RWPE2 (cell line): Measurements from ENCODE around the gene ZMYM5.
"Not testable (repeated sequence)": the region's sequence is repeated elsewhere in the genome, so short reads cannot be mapped to it uniquely, and the experiment has no call there.

Experiments
- ATAC-seq: fragments of 200-7000 bp; cut with Tn5 transposase; 3 replicates; pipeline ENCODE4 v1.9.1; 2021; ENCODE audit warnings: low read depth
- DNase-seq: peaks from one replicate; pipeline ENCODE4 v3.0.0-alpha.2; 2020; ENCODE audit warnings: low spot score
- H3K27ac ChIP-seq: fragments of 450-650 bp; 2 replicates; pipeline ENCODE4 v1.5.1; 2017; ENCODE audit warnings: mild to moderate bottlenecking; ENCODE audit not compliant: poor library complexity, severe bottlenecking
- H3K27me3 ChIP-seq: fragments of 250-450 bp; sonication (Bioruptor Pico); 2 replicates; pipeline ENCODE4 v1.5.1; 2021; ENCODE audit warnings: mild to moderate bottlenecking, moderate library complexity; ENCODE audit not compliant: insufficient read depth, poor library complexity, severe bottlenecking
- H3K36me3 ChIP-seq: fragments of 250-450 bp; sonication (Bioruptor Pico); 2 replicates; pipeline ENCODE4 v1.5.1; 2020; ENCODE audit warnings: low read depth, mild to moderate bottlenecking, moderate library complexity
- H3K4me1 ChIP-seq: fragments of 250-450 bp; sonication (Bioruptor Pico); 2 replicates; pipeline ENCODE4 v1.5.1; 2021; ENCODE audit warnings: mild to moderate bottlenecking, moderate library complexity; ENCODE audit not compliant: insufficient read depth, poor library complexity, severe bottlenecking
- H3K4me3 ChIP-seq: fragments of 250-450 bp; sonication (Bioruptor Pico); 2 replicates; pipeline ENCODE4 v1.5.1; 2021; ENCODE audit warnings: mild to moderate bottlenecking, moderate library complexity; ENCODE audit not compliant: severe bottlenecking
- H3K9me3 ChIP-seq: fragments of 250-450 bp; sonication (Bioruptor Pico); 2 replicates; pipeline ENCODE4 v1.5.1; 2021; ENCODE audit warnings: mild to moderate bottlenecking, moderate library complexity; ENCODE audit not compliant: severe bottlenecking
- TF ChIP-seq, protein P1 (sequence below): fragments of 450-650 bp; IDR thresholded peaks from one replicate; pipeline ENCODE4 v1.5.1; 2017; ENCODE audit warnings: mild to moderate bottlenecking, moderate library complexity; ENCODE audit not compliant: poor library complexity, severe bottlenecking

ZMYM5 gene

DNA sequence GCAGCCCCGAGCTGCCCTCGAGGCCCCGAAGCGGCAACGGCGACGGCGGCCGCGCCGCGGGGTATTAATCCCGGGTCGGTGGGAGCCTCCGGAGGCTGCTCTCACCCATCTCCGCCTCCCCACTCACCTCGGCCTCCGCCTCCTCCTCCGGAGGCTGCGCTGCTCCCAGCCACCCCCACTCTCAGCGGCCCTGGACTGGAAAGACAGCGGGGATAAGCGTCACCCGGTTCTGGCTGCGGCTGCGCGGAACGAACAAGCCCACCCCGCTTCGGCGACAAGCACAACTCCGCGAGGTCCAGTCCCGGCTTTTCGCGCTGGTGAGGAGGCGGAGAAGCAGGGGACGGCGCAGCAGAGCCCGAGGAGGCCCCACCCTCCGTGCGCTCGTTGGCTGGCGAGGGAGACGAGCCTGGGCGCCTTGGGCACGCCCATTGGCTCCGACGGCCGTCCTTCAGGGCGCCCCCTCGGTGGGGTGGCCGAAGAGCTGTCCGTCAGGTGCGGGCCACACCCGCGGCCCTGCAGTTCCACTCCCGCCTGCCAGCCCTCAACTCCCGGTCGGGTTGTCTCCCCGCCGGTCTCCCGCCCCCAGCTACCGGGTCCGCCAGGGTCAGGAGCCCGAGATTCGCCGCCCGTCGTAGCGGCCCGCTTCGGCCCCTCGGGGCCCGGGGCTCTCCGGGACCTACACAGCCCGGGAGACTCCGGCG lies at the start of gene ZMYM5:
TSS of gene ZMYM5 (minus strand) at position 327 of the 701 bp plus-strand sequence. CDS start 11,469 bp downstream, outside the sequence.
- no peaks in the 10 kb centered on the region for H3K27me3 ChIP-seq
- H3K27ac ChIP-seq: peak within 1 kb of the TSS; percentile 93
- peaks cover 15% of the 10 kb centered on the region for H3K4me1 ChIP-seq
- peak within 1 kb of the TSS; percentile 50 for H3K4me3 ChIP-seq
- DNase-seq: peak; percentile 98
- TF ChIP-seq, protein P1, sequence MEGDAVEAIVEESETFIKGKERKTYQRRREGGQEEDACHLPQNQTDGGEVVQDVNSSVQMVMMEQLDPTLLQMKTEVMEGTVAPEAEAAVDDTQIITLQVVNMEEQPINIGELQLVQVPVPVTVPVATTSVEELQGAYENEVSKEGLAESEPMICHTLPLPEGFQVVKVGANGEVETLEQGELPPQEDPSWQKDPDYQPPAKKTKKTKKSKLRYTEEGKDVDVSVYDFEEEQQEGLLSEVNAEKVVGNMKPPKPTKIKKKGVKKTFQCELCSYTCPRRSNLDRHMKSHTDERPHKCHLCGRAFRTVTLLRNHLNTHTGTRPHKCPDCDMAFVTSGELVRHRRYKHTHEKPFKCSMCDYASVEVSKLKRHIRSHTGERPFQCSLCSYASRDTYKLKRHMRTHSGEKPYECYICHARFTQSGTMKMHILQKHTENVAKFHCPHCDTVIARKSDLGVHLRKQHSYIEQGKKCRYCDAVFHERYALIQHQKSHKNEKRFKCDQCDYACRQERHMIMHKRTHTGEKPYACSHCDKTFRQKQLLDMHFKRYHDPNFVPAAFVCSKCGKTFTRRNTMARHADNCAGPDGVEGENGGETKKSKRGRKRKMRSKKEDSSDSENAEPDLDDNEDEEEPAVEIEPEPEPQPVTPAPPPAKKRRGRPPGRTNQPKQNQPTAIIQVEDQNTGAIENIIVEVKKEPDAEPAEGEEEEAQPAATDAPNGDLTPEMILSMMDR: no peak
- peak; percentile 89 for ATAC-seq
- H3K36me3 ChIP-seq: peaks cover 18% of the 10 kb centered on the region
- H3K9me3 ChIP-seq: no peaks in the 10 kb centered on the region

DNA sequence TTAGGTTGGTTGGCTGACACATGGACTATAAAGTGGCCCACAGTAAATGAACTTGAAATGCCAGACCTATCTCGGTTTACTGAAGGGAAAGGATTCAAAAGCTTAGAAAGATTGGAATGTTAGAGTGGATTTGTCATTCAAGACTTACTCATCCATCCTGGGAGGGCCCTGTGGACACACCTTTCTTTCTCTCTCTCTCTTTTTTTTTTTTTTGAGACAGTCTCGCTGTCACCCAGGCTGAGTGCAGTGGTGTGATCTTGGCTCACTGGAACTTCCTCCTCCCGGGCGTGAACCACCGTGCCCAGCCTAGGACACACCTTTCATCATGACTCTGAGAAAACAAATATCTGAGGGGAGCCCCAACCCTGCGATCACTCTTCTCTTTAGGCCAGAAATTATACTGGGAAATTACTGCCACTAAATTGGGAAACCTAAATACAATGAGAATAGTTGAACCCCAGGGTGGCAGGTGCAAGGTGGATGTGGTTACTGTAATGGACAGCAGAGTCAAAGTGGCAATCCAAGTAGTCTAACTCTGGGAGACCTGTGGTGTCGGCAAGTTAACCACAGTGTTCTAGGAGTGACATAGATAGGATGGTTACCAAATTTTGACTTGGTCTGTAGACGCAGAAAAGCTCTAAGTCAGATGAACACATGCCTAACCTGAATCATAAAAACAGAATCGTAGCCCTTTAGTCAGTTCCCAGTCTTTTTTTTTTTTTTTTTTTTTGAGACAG lies 47.1 kb upstream of the ZMYM5 start:
- ATAC-seq (peak; percentile 84), DNase-seq (no peak)
- no peaks in the 10 kb centered on the region for H3K9me3 ChIP-seq
- peaks cover 9% of the 10 kb centered on the region for H3K4me1 ChIP-seq
- peak overlapping the region; percentile 65 for H3K27ac ChIP-seq
- H3K27me3 ChIP-seq: no peaks in the 10 kb centered on the region
- TF ChIP-seq, protein P1: no peak
- no peaks in the 10 kb centered on the region for H3K36me3 ChIP-seq
- H3K4me3 ChIP-seq: no peak overlapping the region

DNA sequence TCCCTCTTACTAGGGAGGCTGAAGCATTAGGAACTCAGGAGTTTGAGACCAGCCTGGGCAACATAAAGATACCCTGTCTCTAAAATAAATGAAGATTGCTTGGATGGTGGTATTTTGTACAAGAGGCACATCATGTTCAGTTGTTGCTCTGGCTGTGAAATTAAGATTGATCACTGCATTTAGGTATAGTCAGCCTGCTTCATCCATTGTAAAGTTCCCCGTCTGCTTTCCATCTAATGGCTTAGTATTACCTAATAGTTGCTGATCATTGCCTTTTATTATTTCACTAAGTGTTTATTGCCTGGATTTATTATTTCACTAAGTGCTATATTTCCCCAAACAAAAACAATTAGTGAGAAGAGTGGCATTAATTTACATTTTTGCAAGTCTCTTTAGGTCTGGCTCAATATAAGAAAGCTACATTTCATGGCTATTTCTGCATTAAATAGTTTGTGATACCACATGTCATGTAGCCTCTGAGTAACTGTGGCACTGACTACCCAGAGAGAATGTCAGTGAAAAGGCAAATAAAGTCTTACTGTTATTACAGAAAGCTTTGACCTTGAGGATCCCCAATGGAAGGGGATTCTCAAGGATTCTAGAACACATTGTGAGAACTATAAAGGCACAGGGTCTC lies 45.0 kb upstream of the ZMYM5 start:
- Histone ChIP-seq H3K4me1 (peaks cover 9% of the 10 kb centered on the region), H3K27me3 (no peaks in the 10 kb centered on the region), H3K36me3 (no peaks in the 10 kb centered on the region), H3K4me3 (no peak overlapping the region), H3K9me3 (no peaks in the 10 kb centered on the region), H3K27ac (no peak overlapping the region)
- ATAC-seq (no peak), DNase-seq (no peak)
- TF ChIP-seq, protein P1: no peak

DNA sequence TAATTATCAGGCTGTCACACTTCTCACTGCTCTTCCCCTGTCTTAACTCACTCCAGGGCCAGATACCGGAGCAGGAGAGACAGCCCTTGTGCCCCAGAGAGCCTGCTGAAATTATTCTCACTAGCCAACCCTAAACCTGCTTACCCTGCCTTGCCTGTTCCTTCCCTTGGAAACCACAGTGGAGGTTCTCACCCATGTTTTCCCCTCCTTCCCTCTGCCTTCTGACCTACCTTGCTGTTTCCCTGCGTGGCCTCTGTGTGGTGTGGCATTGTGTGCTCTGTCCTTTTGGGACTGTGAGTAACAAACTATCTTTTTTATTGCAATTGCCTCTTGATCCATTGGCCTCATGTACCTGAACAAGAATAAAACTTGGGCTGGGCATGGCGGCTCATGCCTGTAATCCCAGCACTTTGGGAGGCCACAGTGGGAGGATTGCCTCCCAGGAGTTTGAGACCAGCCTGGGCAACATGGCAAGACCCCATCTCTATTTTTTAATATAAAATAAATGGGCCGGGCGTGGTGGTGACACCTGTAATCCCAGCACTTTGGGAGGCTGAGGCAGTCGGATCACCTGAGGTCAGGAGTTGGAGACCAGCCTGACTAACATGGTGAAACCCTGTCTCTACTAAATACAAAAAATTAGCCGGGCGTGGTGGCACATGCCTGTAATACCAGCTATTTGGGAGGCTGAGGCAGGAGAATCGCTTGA lies 42.2 kb upstream of the ZMYM5 start:
- H3K4me3 ChIP-seq, DNase-seq, H3K27ac ChIP-seq, ATAC-seq, H3K9me3 ChIP-seq, H3K36me3 ChIP-seq, H3K4me1 ChIP-seq, H3K27me3 ChIP-seq: not testable (repeated sequence)

DNA sequence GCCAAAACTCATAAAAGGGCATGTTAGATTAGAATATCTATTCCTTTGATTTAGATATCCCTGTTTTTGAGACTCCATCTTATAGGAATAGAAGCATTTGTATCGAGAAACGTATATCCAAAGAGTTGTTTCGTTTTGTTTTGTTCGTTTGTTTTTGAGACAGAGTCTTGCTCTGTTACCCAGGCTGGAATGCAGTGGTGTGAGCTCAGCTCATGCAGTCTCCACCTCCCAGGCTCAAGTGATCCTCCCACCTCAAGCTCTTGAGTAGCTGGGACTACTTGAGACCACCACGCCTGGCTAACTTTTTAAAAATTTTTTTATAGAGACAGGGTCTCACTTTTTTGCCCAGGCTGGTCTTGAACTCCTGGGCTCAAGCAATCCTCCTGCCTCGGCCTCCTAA lies 26.6 kb upstream of the ZMYM5 start:
- TF ChIP-seq, protein P1: no peak
- H3K27me3 ChIP-seq: no peaks in the 10 kb centered on the region
- DNase-seq (no peak), ATAC-seq (no peak)
- no peak overlapping the region for H3K27ac ChIP-seq
- H3K4me1 ChIP-seq: no peaks in the 10 kb centered on the region
- no peaks in the 10 kb centered on the region for H3K9me3 ChIP-seq
- no peak overlapping the region for H3K4me3 ChIP-seq
- H3K36me3 ChIP-seq: no peaks in the 10 kb centered on the region
